ENCODE results near the gene YWHAB.

Gene YWHAB

GRCh38 chr20:44955270-44955669 lies 69.8 kb downstream of the YWHAB start:
- no peak for DNase-seq (ENCODE audit: low read depth)

DNA sequence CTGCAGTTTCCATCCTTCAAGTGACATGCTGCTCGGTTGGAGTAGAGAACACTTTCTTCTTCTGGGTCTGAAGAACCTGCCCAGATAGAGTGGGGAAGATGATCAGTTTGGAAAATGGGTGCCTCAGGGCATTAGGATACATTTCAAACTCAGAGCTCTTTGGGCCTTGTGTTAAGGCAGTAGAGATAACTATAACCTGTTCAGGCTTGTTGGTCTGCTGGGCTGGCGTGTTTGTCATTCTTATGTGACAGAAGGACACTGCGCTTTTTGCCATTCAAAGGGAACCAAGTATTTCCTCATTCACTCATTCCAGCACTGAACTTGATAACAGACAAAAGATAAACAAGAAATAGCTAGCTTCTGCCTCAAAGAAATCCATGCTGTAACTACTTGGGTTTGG lies 70.9 kb downstream of the YWHAB start:
- DNase-seq (ENCODE audit: low read depth): no peak

All from fibroblast of the conjunctiva (primary cell).